SK-N-MC (cell line): ENCODE measurements around the gene BAX.

Experiments
- DNase-seq: peaks from one replicate; pipeline ENCODE4 v3.0.0-alpha.2; 2011; ENCODE audit warnings: low read depth, low spot score
- H3K27ac ChIP-seq: fragments of 200-600 bp; sonication (generic); 2 replicates; pipeline ENCODE4 v1.5.1; 2016; ENCODE audit warnings: mixed run types
- H3K36me3 ChIP-seq: fragments of 200-600 bp; sonication (generic); 2 replicates; pipeline ENCODE4 v1.6.1; 2017; ENCODE audit warnings: antibody characterized with exemption, low read length, mixed read lengths; ENCODE audit not compliant: insufficient read depth
- H3K4me3 ChIP-seq: fragments of 200-600 bp; sonication (generic); 2 replicates; pipeline ENCODE4 v1.5.1; 2016
- H3K9ac ChIP-seq: fragments of 200-600 bp; sonication (generic); 2 replicates; pipeline ENCODE4 v1.8.0; 2017; ENCODE audit warnings: mixed run types, mixed read lengths; ENCODE audit not compliant: insufficient read length
- H3K9me3 ChIP-seq: fragments of 200-600 bp; sonication (generic); 2 replicates; pipeline ENCODE4 v1.6.1; 2017; ENCODE audit warnings: low read depth, mild to moderate bottlenecking, antibody characterized with exemption, low read length, moderate library complexity, mixed read lengths
- EZH2 ChIP-seq: fragments of 200-600 bp; sonication (generic); IDR thresholded peaks from one replicate; pipeline ENCODE4 v1.6.1; 2017; ENCODE audit warnings: antibody characterized with exemption
- FOXP2 ChIP-seq: optimal IDR thresholded peaks from 2 replicates; pipeline ENCODE3; 2011; ENCODE audit warnings: mild to moderate bottlenecking, moderate library complexity; ENCODE audit not compliant: insufficient read depth; ENCODE audit errors: extremely low read length, control extremely low read depth
- POLR2AphosphoS5 ChIP-seq: IDR thresholded peaks from 2 replicates; pipeline ENCODE4 v1.6.1; 2012; ENCODE audit warnings: mild to moderate bottlenecking, low read depth, low read length, borderline replicate concordance

Gene BAX

GRCh38 chr19:48977061-48977460 is 22.4 kb downstream of the BAX start:
- H3K9ac ChIP-seq: no peak overlapping the region
- DNase-seq: no peak
- TF ChIP-seq EZH2: no peak
- no peak for TF ChIP-seq POLR2AphosphoS5
- TF ChIP-seq FOXP2: no peak
- H3K27ac ChIP-seq: no peak overlapping the region
- H3K9me3 ChIP-seq: no peaks in the 10 kb centered on the region
- no peak overlapping the region for H3K4me3 ChIP-seq
- H3K36me3 ChIP-seq: peaks cover 14% of the 10 kb centered on the region

GRCh38 chr19:48982280-48982679 is 27.6 kb downstream of the BAX start:
- H3K9ac ChIP-seq: no peak overlapping the region
- no peak for TF ChIP-seq EZH2
- no peak for TF ChIP-seq POLR2AphosphoS5
- H3K36me3 ChIP-seq: peaks cover 26% of the 10 kb centered on the region; the same call in 1 of the 2 replicates
- H3K9me3 ChIP-seq: no peaks in the 10 kb centered on the region
- DNase-seq: no peak
- H3K4me3 ChIP-seq: no peak overlapping the region
- H3K27ac ChIP-seq: no peak overlapping the region

- Histone ChIP-seq H3K9ac (no peak overlapping the region), H3K4me3 (no peak overlapping the region), H3K36me3 (peaks cover 36% of the 10 kb centered on the region; the same call in 1 of the 2 replicates), H3K27ac (no peak overlapping the region), H3K9me3 (no peaks in the 10 kb centered on the region)
- TF ChIP-seq POLR2AphosphoS5: no peak
- no peak for TF ChIP-seq FOXP2
- TF ChIP-seq EZH2: no peak
- DNase-seq: no peak
These were observed 31.0 kb downstream of the BAX start for GRCh38 chr19:48985711-48986110.

- Histone ChIP-seq H3K9ac (no peak overlapping the region), H3K4me3 (no peak overlapping the region), H3K36me3 (peaks cover 36% of the 10 kb centered on the region; the same call in 1 of the 2 replicates), H3K27ac (no peak overlapping the region), H3K9me3 (no peaks in the 10 kb centered on the region)
- DNase-seq: no peak
- no peak for TF ChIP-seq FOXP2
- TF ChIP-seq EZH2: no peak
- no peak for TF ChIP-seq POLR2AphosphoS5
These were observed 31.5 kb downstream of the BAX start for GRCh38 chr19:48986211-48986610.

GRCh38 chr19:48987323-48987722 is 32.6 kb downstream of the BAX start:
- H3K4me3 ChIP-seq: no peak overlapping the region
- H3K36me3 ChIP-seq: peaks cover 32% of the 10 kb centered on the region; the same call in 1 of the 2 replicates
- no peak for DNase-seq
- H3K9ac ChIP-seq: no peak overlapping the region
- no peak overlapping the region for H3K27ac ChIP-seq
- TF ChIP-seq EZH2: no peak
- TF ChIP-seq FOXP2: no peak
- no peak for TF ChIP-seq POLR2AphosphoS5
- no peaks in the 10 kb centered on the region for H3K9me3 ChIP-seq

GRCh38 chr19:48988286-48988685 is 33.6 kb downstream of the BAX start:
- H3K4me3 ChIP-seq: no peak overlapping the region

GRCh38 chr19:48988860-48989259 is 34.2 kb downstream of the BAX start:
- Histone ChIP-seq H3K9me3 (no peaks in the 10 kb centered on the region), H3K4me3 (no peak overlapping the region), H3K9ac (no peak overlapping the region), H3K36me3 (peaks cover 21% of the 10 kb centered on the region; the same call in 1 of the 2 replicates), H3K27ac (no peak overlapping the region)
- DNase-seq: no peak
- TF ChIP-seq POLR2AphosphoS5 (no peak), FOXP2 (no peak), EZH2 (no peak)

More at GRCh38 chr19:48988286-48988685, 33.6 kb downstream of the BAX start:
- TF ChIP-seq FOXP2 (no peak), POLR2AphosphoS5 (no peak), EZH2 (no peak)
- no peak for DNase-seq
- Histone ChIP-seq H3K9me3 (no peaks in the 10 kb centered on the region), H3K9ac (no peak overlapping the region), H3K27ac (no peak overlapping the region), H3K36me3 (peaks cover 24% of the 10 kb centered on the region; the same call in 1 of the 2 replicates)

- Histone ChIP-seq H3K9ac (no peak overlapping the region), H3K4me3 (no peak overlapping the region), H3K9me3 (no peaks in the 10 kb centered on the region), H3K36me3 (peaks cover 20% of the 10 kb centered on the region; the same call in 1 of the 2 replicates), H3K27ac (no peak overlapping the region)
- TF ChIP-seq POLR2AphosphoS5 (no peak), FOXP2 (no peak), EZH2 (no peak)
- DNase-seq: no peak
These were observed 35.1 kb downstream of the BAX start for GRCh38 chr19:48989701-48990291.

GRCh38 chr19:48990400-48990799 is 35.7 kb downstream of the BAX start:
- Histone ChIP-seq H3K36me3 (peaks cover 14% of the 10 kb centered on the region; the same call in 1 of the 2 replicates), H3K27ac (no peak overlapping the region; the same call in 1 of the 2 replicates), H3K9ac (no peak overlapping the region), H3K4me3 (no peak overlapping the region), H3K9me3 (no peaks in the 10 kb centered on the region)
- TF ChIP-seq POLR2AphosphoS5 (no peak), EZH2 (no peak), FOXP2 (no peak)
- no peak for DNase-seq

- no peaks in the 10 kb centered on the region for H3K9me3 ChIP-seq
- H3K36me3 ChIP-seq: peaks cover 10% of the 10 kb centered on the region; the same call in 1 of the 2 replicates
- DNase-seq: no peak
- H3K4me3 ChIP-seq: no peak overlapping the region
- no peak overlapping the region for H3K27ac ChIP-seq
- TF ChIP-seq POLR2AphosphoS5 (no peak), FOXP2 (no peak)
- no peak overlapping the region for H3K9ac ChIP-seq
These were observed 36.4 kb downstream of the BAX start for GRCh38 chr19:48991011-48991609.
